AG04449 (cell line): ENCODE data around the gene ZNF69.
"Not testable (repeated sequence)": the region's sequence is repeated elsewhere in the genome, so short reads cannot be mapped to it uniquely, and the experiment has no call there.

Experiments used
- CTCF ChIA-PET: fragments of 350-600 bp; formaldehyde crosslinking; extraction: SDS; loops from one replicate; lab custom pipeline; 2021; ENCODE audit warnings: antibody characterized with exemption; lab: Yijun Ruan, JAX
- POLR2A ChIA-PET: fragments of 400-600, 350-600 bp; formaldehyde crosslinking; extraction: SDS; loops from one replicate; lab custom pipeline; 2020; ENCODE audit warnings: antibody characterized with exemption, inconsistent platforms; lab: Yijun Ruan, JAX
- DNase-seq: peaks from one replicate; pipeline ENCODE4 v3.0.0-alpha.2; 2010; ENCODE audit warnings: low read depth, low spot score
- H3K4me3 ChIP-seq: 2 replicates; pipeline ENCODE4 v1.5.1; 2011; ENCODE audit warnings: low read depth, mild to moderate bottlenecking, control low read depth, low read length
- TF ChIP-seq, protein P1 (sequence below): IDR thresholded peaks from one replicate; pipeline ENCODE4 v1.5.1; 2011; ENCODE audit warnings: mild to moderate bottlenecking, moderate library complexity, low read length, control low read depth, inconsistent platforms; ENCODE audit not compliant: insufficient read depth; ENCODE audit errors: missing control alignments

The ZNF69 gene

DNA sequence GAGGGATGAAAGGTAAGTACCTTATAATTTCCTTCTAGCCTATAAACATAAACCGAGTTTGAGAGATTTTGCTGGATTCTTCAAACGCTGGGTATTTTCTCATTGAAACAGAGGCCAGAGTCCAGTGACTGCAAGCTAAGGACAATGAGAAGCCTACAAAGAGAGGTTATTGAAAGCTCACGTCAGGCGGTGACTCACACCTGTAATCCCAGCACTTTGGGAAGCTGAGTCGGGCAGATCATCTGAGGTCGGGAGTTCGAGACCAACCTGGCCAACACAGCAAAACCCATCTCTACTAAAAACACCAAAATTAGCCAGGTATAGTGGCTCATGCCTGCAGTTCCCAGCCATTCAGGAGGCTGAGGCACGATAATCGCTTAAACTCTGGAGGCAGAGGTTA lies 15.0 kb upstream of the ZNF69 start:
- DNase-seq: no peak
- POLR2A ChIA-PET: no interaction called here
- TF ChIP-seq, protein P1, sequence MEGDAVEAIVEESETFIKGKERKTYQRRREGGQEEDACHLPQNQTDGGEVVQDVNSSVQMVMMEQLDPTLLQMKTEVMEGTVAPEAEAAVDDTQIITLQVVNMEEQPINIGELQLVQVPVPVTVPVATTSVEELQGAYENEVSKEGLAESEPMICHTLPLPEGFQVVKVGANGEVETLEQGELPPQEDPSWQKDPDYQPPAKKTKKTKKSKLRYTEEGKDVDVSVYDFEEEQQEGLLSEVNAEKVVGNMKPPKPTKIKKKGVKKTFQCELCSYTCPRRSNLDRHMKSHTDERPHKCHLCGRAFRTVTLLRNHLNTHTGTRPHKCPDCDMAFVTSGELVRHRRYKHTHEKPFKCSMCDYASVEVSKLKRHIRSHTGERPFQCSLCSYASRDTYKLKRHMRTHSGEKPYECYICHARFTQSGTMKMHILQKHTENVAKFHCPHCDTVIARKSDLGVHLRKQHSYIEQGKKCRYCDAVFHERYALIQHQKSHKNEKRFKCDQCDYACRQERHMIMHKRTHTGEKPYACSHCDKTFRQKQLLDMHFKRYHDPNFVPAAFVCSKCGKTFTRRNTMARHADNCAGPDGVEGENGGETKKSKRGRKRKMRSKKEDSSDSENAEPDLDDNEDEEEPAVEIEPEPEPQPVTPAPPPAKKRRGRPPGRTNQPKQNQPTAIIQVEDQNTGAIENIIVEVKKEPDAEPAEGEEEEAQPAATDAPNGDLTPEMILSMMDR: no peak
- CTCF ChIA-PET: interaction anchor here (1.6 to 3.1 kb wide), 3 partner anchors 8 to 75 kb away, joined by 6 to 13 read pairs (median 7); partner anchors contain the start of genes ZNF491 and ZNF700
- H3K4me3 ChIP-seq: no peak overlapping the region

DNA sequence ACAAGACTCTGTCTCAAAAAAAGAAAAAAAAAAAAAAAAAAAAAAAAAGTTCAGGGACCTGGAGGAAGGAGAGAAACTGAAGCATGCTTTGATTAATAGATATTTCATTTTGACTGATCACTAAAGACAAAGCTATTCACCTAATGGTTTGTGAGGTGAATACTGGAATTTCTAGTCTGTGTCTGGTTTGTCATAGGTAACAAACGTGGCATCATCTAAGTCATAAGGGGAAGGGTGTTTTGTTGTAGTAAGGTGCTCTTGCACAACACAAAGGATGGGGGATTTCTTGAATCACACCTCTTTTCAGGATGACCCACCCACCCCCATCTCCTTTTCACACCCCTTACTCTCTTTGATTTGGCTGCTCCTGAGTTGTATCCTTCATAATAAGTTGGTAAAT lies 13.8 kb upstream of the ZNF69 start:
- CTCF ChIA-PET: interaction anchor here (0.6 kb wide), 1 partner anchor 12 kb away, joined by 3 read pairs; no protein-coding TSS in a partner anchor
- TF ChIP-seq, protein P1: no peak
- no peak overlapping the region for H3K4me3 ChIP-seq
- no peak for DNase-seq
- POLR2A ChIA-PET: no interaction called here

DNA sequence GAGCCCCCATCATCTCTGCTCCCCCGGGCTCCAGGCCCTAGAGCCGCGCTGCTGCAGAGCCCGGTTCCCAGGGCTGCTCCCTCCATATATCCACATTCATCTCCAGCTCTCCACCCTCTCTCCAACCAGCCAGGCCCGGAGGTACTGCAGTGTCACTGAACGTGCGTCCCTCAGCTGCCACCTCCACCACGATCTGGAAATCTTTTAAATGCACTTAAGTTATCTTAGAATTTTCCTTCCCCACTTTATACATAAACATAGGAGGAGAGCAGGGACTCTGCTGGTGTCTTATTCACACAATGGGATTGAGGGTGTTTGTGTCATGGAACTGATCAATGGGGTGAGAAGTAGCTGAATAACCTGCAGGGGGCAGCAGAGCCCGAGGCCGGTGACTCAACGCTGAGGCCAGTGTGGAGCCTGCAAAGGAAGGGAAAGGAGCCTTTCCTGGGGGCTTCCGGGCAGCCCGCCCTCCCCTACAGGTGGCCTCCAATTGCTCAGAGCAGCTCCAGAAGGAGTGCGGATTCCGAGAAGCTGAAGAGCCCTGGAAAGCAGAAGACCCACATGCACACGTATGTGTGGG lies 7.8 kb upstream of the ZNF69 start:
- POLR2A ChIA-PET, H3K4me3 ChIP-seq, DNase-seq: not testable (repeated sequence)
- CTCF ChIA-PET: interaction anchor here (0.7 to 9.5 kb wide), 16 partner anchors 8 to 793 kb away, joined by 3 to 79 read pairs (median 6); partner anchors contain the start of genes ZNF20 and ZNF491

DNA sequence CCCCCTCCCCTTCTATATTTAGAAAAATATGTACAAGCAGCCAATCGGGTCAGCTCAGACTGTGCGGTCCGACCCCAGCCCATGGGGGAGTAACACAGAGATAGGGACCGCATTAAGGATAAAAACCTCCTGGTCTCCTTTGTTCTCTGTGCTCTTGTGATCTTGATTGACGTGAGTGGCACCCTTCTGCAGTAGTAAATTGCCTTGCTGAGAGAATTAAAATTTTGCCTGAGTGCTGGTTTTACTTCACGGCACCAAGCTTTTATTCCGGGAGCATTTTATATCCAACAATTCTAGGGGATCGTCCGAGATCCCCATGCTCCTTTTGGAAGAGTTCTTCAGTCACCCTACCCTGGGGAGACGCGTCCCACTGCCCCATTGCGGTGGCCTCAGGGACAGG lies 7.0 kb upstream of the ZNF69 start:
- ChIA-PET CTCF (interaction anchor here (0.6 to 9.5 kb wide), 16 partner anchors 9 to 792 kb away, joined by 3 to 79 read pairs (median 4); partner anchors contain the start of gene ZNF491), POLR2A (no interaction called here)
- TF ChIP-seq, protein P1: no peak
- no peak for DNase-seq
- no peak overlapping the region for H3K4me3 ChIP-seq

DNA sequence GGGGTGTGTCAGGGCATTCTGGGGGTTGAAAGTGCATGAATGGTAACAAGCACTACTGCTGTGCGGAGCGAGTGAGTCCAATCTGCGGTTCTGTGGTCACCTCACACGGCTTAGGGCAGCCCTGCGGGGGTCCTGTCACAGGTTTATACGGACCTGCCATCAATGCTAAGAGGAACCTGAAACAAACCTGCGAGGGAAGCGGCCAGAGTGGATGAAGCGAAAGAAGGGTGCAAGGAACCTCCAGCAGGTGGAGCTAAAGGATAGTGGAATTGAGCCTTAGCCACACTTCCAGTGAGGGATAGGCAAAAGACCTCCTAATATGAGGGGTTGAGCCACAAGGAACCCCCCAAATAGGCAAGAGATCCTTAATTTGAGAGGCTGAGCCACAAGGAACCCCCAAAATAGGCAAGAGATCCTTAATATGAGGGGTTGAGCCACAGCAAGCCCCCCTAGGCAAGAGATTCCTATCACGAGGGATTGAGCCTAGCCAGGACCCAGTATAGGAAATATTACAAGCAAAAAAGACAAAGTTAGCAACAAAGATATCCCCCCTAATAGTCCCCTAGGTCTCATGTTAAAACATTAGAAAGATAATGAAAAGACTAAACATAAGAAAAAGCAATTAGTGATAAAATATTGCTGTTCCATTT lies 6.3 kb upstream of the ZNF69 start:
- POLR2A ChIA-PET: no interaction called here
- CTCF ChIA-PET: interaction anchor here (0.6 to 9.5 kb wide), 11 partner anchors 10 to 791 kb away, joined by 3 to 79 read pairs (median 7); partner anchors contain the start of gene ZNF491
- TF ChIP-seq, protein P1: peak; percentile 72
- peak overlapping the region; percentile 15; the same call in 1 of the 2 replicates for H3K4me3 ChIP-seq
- no peak for DNase-seq

DNA sequence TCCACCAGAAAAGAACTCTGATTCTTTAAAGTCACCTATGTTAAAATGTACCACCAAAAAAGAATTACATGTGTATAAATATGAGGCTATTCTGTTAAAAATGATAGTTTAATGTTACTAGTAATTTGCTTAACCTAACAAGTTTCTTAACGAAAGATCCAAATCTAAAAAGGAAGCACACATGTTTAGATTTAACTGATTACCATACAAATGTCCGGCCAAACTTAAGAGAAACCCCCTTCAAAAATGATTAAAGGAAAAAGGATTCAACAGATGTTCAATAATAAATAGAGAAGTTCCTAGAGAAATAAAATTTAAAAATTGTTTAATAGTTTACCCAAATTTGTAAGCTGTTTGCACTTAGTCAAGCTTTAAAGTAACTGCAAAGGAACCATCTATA lies 5.0 kb upstream of the ZNF69 start:
- ChIA-PET CTCF (interaction anchor here (0.6 to 9.5 kb wide), 7 partner anchors 11 to 258 kb away, joined by 3 to 79 read pairs (median 5); partner anchors contain the start of gene ZNF20), POLR2A (no interaction called here)
- TF ChIP-seq, protein P1: no peak
- DNase-seq: no peak
- no peak overlapping the region for H3K4me3 ChIP-seq
